ENCODE data around the gene GLIS2.
"Not testable (repeated sequence)": the region's sequence is repeated elsewhere in the genome, so short reads cannot be mapped to it uniquely, and the experiment has no call there.

GLIS2 gene

GRCh38 chr16:4334724-4335495, 19.0 kb downstream of the GLIS2 start:
- DNase-seq (ENCODE audit: low spot score): no peak

- DNase-seq (ENCODE audit: low spot score): no peak
Observed at GRCh38 chr16:4336701-4337539, 21.1 kb downstream of the GLIS2 start.

- no peak for DNase-seq (ENCODE audit: low spot score)
Observed at GRCh38 chr16:4337540-4338088, 21.7 kb downstream of the GLIS2 start.

GRCh38 chr16:4338125-4338582, 22.3 kb downstream of the GLIS2 start:
- no peak for DNase-seq (ENCODE audit: low spot score)

GRCh38 chr16:4338712-4339299, 22.9 kb downstream of the GLIS2 start:
- no peak for DNase-seq (ENCODE audit: low spot score)

- no peak for DNase-seq (ENCODE audit: low spot score)
Observed at GRCh38 chr16:4339455-4339854, 23.6 kb downstream of the GLIS2 start.

- DNase-seq (ENCODE audit: low spot score): no peak
Observed at GRCh38 chr16:4339909-4340308, 24.0 kb downstream of the GLIS2 start.

- no peak for DNase-seq (ENCODE audit: low spot score)
Observed at GRCh38 chr16:4340443-4340842, 24.6 kb downstream of the GLIS2 start.

GRCh38 chr16:4341250-4341649, 25.4 kb downstream of the GLIS2 start:
- no peak for DNase-seq (ENCODE audit: low spot score)

- DNase-seq (ENCODE audit: low spot score): no peak
Observed at GRCh38 chr16:4342866-4343744, 27.2 kb downstream of the GLIS2 start.

- DNase-seq (ENCODE audit: low spot score): not testable (repeated sequence)
Observed at GRCh38 chr16:4344300-4344982, 28.6 kb downstream of the GLIS2 start.

GRCh38 chr16:4344983-4345835, 29.3 kb downstream of the GLIS2 start:
- DNase-seq (ENCODE audit: low spot score): peak; percentile 48

- no peak for DNase-seq (ENCODE audit: low spot score)
Observed at GRCh38 chr16:4345836-4346781, 30.2 kb downstream of the GLIS2 start.

- DNase-seq (ENCODE audit: low spot score): no peak
Observed at GRCh38 chr16:4347010-4347409, 31.1 kb downstream of the GLIS2 start.

GRCh38 chr16:4347765-4348509, 32.1 kb downstream of the GLIS2 start:
- DNase-seq (ENCODE audit: low spot score): no peak

- no peak for DNase-seq (ENCODE audit: low spot score)
Observed at GRCh38 chr16:4349332-4349731, 33.5 kb downstream of the GLIS2 start.

- no peak for DNase-seq (ENCODE audit: low spot score)
Observed at GRCh38 chr16:4350365-4350786, 34.5 kb downstream of the GLIS2 start.
